K562 (cell line): ENCODE data around the gene GRK1. TPM values are rescaled to one million over a fixed set of nuclear protein-coding genes. Genes with fewer than 3 reads are reported as not detected.

Source experiments
- ATAC-seq: fragments of 200-7000 bp; cut with Tn5 transposase; 3 replicates; pipeline ENCODE4 v1.9.1; 2020; ENCODE audit warnings: moderate library complexity
- BruUV-seq: library from RNA; stranded (reverse); fragments of 400-500 nt; replicated peaks from 2 replicates; lab custom pipeline; 2021; lab: Mats Ljungman, UMichigan
- CTCF ChIA-PET: fragments of 300-600 bp; formaldehyde crosslinking; extraction: SDS; loops from one replicate; lab custom pipeline; 2021; ENCODE audit warnings: low intra/inter-chr PET ratio; lab: Yijun Ruan, JAX
- POLR2A ChIA-PET: fragments of 300-600, 350-650 bp; sonication (Branson Sonifier 250); formaldehyde crosslinking; extraction: SDS; loops from one replicate; lab custom pipeline; 2021; ENCODE audit warnings: antibody characterized with exemption, inconsistent platforms; lab: Yijun Ruan, JAX
- DNase-seq, 4 experiments: peaks; one replicate each; pipeline versions ENCODE4 v3.0.0 to v3.0.0-alpha.2; 2011 to 2018; ENCODE audit warnings: low spot score in 3 of 4, mixed read lengths in 3 of 4; ENCODE audit errors: extremely low read depth in 1 of 4
- FAIRE-seq: peaks from 2 replicates; lab custom pipeline; 2011; peaks lifted over from hg19 to GRCh38; lab: Jason Lieb, UNC
- H2AFZ ChIP-seq: 2 replicates; pipeline ENCODE4 v1.6.0; 2011; ENCODE audit warnings: low read depth, low read length, control low read depth, inconsistent platforms
- H3K27ac ChIP-seq: fragments of 200-600 bp; 3 replicates; pipeline ENCODE4 v1.8.0; 2011; ENCODE audit warnings: low read depth, mild to moderate bottlenecking, control low read depth, inconsistent platforms, low read length, moderate library complexity, mixed read lengths; ENCODE audit errors: extremely low read depth
- H3K27me3 ChIP-seq, 2 experiments: fragments of 300-600 bp in 1 of 2; 2 replicates in 1 of 2; 3 replicates in 1 of 2; pipeline versions ENCODE4 v1.6.0 to v1.8.0; 2011; ENCODE audit warnings: inconsistent platforms in 2 of 2, low read length in 2 of 2, mild to moderate bottlenecking in 1 of 2, mixed read lengths in 1 of 2, moderate library complexity in 1 of 2; ENCODE audit not compliant: control insufficient read depth in 2 of 2, insufficient read depth in 2 of 2
- H3K36me3 ChIP-seq: fragments of 300-600 bp; 3 replicates; pipeline ENCODE4 v1.8.0; 2011; ENCODE audit warnings: mild to moderate bottlenecking, low read length, inconsistent platforms; ENCODE audit not compliant: control insufficient read depth, insufficient read depth
- H3K4me1 ChIP-seq, 2 experiments: fragments of 200-600 bp in 1 of 2; replicated peaks in 1 of 2; 2 replicates in 1 of 2; 3 replicates in 1 of 2; pipeline versions ENCODE4 v1.5.1 to v1.8.0; 2011; ENCODE audit warnings: inconsistent platforms in 2 of 2, low read length in 2 of 2, mild to moderate bottlenecking in 1 of 2, mixed read lengths in 1 of 2, moderate library complexity in 1 of 2; ENCODE audit not compliant: control insufficient read depth in 2 of 2, insufficient read depth in 2 of 2
- H3K4me2 ChIP-seq: 2 replicates; pipeline ENCODE4 v1.6.1; 2011; ENCODE audit warnings: low read length, control low read depth, inconsistent platforms, mixed read lengths; ENCODE audit not compliant: insufficient read depth
- H3K4me3 ChIP-seq: fragments of 200-600 bp; sonication (generic), shearing (Covaris generic); 2 replicates; pipeline ENCODE4 v1.5.1; 2016; ENCODE audit warnings: control low read depth, inconsistent platforms
- H3K79me2 ChIP-seq: fragments of 200-600 bp; 3 replicates; pipeline ENCODE4 v1.8.0; 2011; ENCODE audit warnings: low read length, inconsistent platforms; ENCODE audit not compliant: control insufficient read depth, insufficient read depth
- H3K9ac ChIP-seq, 2 experiments: 2 replicates each; pipeline versions ENCODE4 v1.6.0 to v1.6.1; 2011; ENCODE audit warnings: low read depth in 2 of 2, low read length in 2 of 2, control low read depth in 1 of 2, inconsistent platforms in 1 of 2, mild to moderate bottlenecking in 1 of 2, mixed read lengths in 1 of 2; ENCODE audit not compliant: insufficient read depth in 1 of 2
- H3K9me1 ChIP-seq: one replicate; pipeline ENCODE4 v1.6.0; 2011; ENCODE audit warnings: inconsistent platforms, mild to moderate bottlenecking, low read length, moderate library complexity; ENCODE audit not compliant: control insufficient read depth, insufficient read depth
- H3K9me3 ChIP-seq: replicated peaks from 2 replicates; pipeline ENCODE4 v1.5.1; 2011; ENCODE audit warnings: low read depth, low read length, inconsistent platforms; ENCODE audit not compliant: control insufficient read depth, insufficient read depth
- H4K20me1 ChIP-seq: replicated peaks from 2 replicates; pipeline ENCODE4 v1.6.1; 2011; ENCODE audit warnings: low read length, inconsistent platforms, mixed read lengths; ENCODE audit not compliant: control insufficient read depth, insufficient read depth
- CEBPG ChIP-seq, 3 experiments: fragments of 200-800 bp in 1 of 3; sonication (Bioruptor generic) in 1 of 3; sonication (generic) in 1 of 3; formaldehyde crosslinking in 1 of 3; IDR thresholded peaks in 2 of 3; conservative IDR thresholded peaks in 1 of 3; 2 replicates each; pipeline versions ENCODE4 v1.6.1 to v1.8.0; 2016 to 2022; ENCODE audit warnings: missing compliant biosample characterization in 2 of 3, missing genetic modification characterization in 2 of 3, mild to moderate bottlenecking in 1 of 3, missing genetic modification reagents in 1 of 3
- DLX4 ChIP-seq: fragments of 250-450 bp; sonication (Bioruptor Pico); IDR thresholded peaks from 2 replicates; pipeline ENCODE4 v1.6.1; 2021; ENCODE audit warnings: mild to moderate bottlenecking
- GTF2E2 ChIP-seq: fragments of 200-800 bp; sonication (Bioruptor generic); IDR thresholded peaks from 2 replicates; pipeline ENCODE4 v1.6.1; 2016; ENCODE audit warnings: missing genetic modification characterization, missing compliant biosample characterization
- HMGN3 ChIP-seq: IDR thresholded peaks from 2 replicates; pipeline ENCODE4 v1.6.1; 2011; ENCODE audit warnings: borderline replicate concordance, low read depth, mild to moderate bottlenecking, mixed read lengths, low read length; ENCODE audit not compliant: insufficient read length; ENCODE audit errors: extremely low read depth
- LEF1 ChIP-seq: fragments of 450-650 bp; IDR thresholded peaks from 2 replicates; pipeline ENCODE4 v1.6.1; 2016; ENCODE audit warnings: mild to moderate bottlenecking
- MEF2A ChIP-seq: IDR thresholded peaks from 2 replicates; pipeline ENCODE4 v1.6.1; 2011; ENCODE audit warnings: low read depth, mild to moderate bottlenecking, low read length, moderate library complexity; ENCODE audit not compliant: control insufficient read depth
- MEIS2 ChIP-seq: fragments of 450-650 bp; IDR thresholded peaks from 2 replicates; pipeline ENCODE4 v1.6.1; 2014; ENCODE audit warnings: mild to moderate bottlenecking; ENCODE audit not compliant: partially characterized antibody
- ZBTB17 ChIP-seq: fragments of 450-650 bp; formaldehyde crosslinking; IDR thresholded peaks from 2 replicates; pipeline ENCODE4 v1.4.0; 2020; ENCODE audit warnings: mild to moderate bottlenecking
- WGBS: fragments of 100-300 bp; shearing (Covaris generic); methylation state at CpG from one replicate; pipeline ENCODE4 v1.1.6; 2016; ENCODE audit warnings: low coverage, mixed read lengths; ENCODE audit not compliant: insufficient coverage; ENCODE audit errors: missing lambda C conversion rate; 5-methylcytosine and 5-hydroxymethylcytosine counted together
- in situ Hi-C: fragments of 300-500 bp; cut with MboI; formaldehyde crosslinking; loops from 4 replicates; pipeline ENCODE4 v1.15.0; 2018; ENCODE audit warnings: inconsistent platforms, mixed read lengths
- intact Hi-C: fragments of 100-400 bp; cut with micrococcal nuclease; formaldehyde crosslinking; loops from 2 replicates; pipeline ENCODE4 v1.14.2; 2022
- polyA plus RNA-seq, 8 experiments: library from polyadenylated mRNA; depleted of rRNA in 4 of 8; stranded (reverse) in 5 of 8; unstranded in 3 of 8; fragments of >200 nt; fragmentation: Nextera tagmentation in 2 of 8; fragmentation: Illumina TruSeq in 1 of 8; extraction: Ambion mirVana in 2 of 8; extraction: Trizol in 1 of 8; gene quantifications; 2 replicates each; pipeline versions ENCODE4 v1.2.1 to v1.2.3, GENCODE V29; 2011 to 2014; ENCODE audit warnings: inconsistent platforms in 1 of 8, missing spikeins in 1 of 8
- total RNA-seq, 7 experiments: library from RNA; depleted of rRNA in 6 of 7; stranded (reverse); fragments of >200 nt in 6 of 7; fragmentation: Illumina TruSeq in 2 of 7; extraction: Trizol in 2 of 7; gene quantifications; 2 replicates each; pipeline versions ENCODE4 v1.2.1 to v1.2.3, GENCODE V29; 2011 to 2021; ENCODE audit warnings: low replicate concordance in 1 of 7
- TF ChIP-seq, protein P1 (sequence below): sonication (generic); formaldehyde crosslinking; IDR thresholded peaks from 2 replicates; pipeline ENCODE4 v1.8.1; 2023; ENCODE audit warnings: missing genetic modification reagents, mild to moderate bottlenecking, borderline replicate concordance
- TF ChIP-seq, protein P2 (sequence below): sonication (generic); formaldehyde crosslinking; IDR thresholded peaks from 2 replicates; pipeline ENCODE4 v1.8.0; 2022; ENCODE audit warnings: missing genetic modification reagents, mild to moderate bottlenecking, moderate library complexity, borderline replicate concordance
- TF ChIP-seq, protein P3 (sequence below): sonication (generic); formaldehyde crosslinking; IDR thresholded peaks from 2 replicates; pipeline ENCODE4 v1.8.0; 2022; ENCODE audit warnings: mild to moderate bottlenecking, low read depth, missing genetic modification reagents

Gene GRK1
- total and polyA plus RNA-seq, 9 of the 15 experiments (the other 6 are each of a cell fraction or from before 2014, with no cell fraction given): 0.09 TPM; not detected in 8

DNA sequence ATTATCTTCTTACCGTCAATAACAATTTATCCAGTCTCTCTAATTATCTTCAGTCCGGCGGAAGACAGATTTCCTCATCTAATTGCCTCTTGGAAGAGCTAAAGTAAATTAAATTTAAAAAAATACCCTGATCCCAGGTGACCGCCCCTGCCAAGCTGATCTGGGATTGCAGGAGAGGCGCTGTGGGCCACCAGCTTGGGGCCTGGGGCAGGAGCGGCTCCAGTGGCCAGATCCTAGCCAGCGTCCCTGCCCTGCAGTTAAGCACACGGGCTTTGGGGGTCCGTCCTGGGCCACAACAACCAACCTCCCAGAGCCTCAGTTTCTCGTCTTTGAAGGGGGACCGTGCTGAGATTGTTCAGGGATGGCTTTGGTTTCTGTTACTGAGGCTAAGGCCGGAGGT lies 79.7 kb downstream of the GRK1 start (continued):
- TF ChIP-seq ZBTB17 (CRISPR knock-in tag) (no peak), LEF1 (no peak), GTF2E2 (no peak)
- TF ChIP-seq, protein P1, sequence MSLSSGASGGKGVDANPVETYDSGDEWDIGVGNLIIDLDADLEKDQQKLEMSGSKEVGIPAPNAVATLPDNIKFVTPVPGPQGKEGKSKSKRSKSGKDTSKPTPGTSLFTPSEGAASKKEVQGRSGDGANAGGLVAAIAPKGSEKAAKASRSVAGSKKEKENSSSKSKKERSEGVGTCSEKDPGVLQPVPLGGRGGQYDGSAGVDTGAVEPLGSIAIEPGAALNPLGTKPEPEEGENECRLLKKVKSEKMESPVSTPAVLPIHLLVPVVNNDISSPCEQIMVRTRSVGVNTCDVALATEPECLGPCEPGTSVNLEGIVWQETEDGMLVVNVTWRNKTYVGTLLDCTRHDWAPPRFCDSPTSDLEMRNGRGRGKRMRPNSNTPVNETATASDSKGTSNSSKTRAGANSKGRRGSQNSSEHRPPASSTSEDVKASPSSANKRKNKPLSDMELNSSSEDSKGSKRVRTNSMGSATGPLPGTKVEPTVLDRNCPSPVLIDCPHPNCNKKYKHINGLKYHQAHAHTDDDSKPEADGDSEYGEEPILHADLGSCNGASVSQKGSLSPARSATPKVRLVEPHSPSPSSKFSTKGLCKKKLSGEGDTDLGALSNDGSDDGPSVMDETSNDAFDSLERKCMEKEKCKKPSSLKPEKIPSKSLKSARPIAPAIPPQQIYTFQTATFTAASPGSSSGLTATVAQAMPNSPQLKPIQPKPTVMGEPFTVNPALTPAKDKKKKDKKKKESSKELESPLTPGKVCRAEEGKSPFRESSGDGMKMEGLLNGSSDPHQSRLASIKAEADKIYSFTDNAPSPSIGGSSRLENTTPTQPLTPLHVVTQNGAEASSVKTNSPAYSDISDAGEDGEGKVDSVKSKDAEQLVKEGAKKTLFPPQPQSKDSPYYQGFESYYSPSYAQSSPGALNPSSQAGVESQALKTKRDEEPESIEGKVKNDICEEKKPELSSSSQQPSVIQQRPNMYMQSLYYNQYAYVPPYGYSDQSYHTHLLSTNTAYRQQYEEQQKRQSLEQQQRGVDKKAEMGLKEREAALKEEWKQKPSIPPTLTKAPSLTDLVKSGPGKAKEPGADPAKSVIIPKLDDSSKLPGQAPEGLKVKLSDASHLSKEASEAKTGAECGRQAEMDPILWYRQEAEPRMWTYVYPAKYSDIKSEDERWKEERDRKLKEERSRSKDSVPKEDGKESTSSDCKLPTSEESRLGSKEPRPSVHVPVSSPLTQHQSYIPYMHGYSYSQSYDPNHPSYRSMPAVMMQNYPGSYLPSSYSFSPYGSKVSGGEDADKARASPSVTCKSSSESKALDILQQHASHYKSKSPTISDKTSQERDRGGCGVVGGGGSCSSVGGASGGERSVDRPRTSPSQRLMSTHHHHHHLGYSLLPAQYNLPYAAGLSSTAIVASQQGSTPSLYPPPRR (CRISPR knock-in tag): no peak

DNA sequence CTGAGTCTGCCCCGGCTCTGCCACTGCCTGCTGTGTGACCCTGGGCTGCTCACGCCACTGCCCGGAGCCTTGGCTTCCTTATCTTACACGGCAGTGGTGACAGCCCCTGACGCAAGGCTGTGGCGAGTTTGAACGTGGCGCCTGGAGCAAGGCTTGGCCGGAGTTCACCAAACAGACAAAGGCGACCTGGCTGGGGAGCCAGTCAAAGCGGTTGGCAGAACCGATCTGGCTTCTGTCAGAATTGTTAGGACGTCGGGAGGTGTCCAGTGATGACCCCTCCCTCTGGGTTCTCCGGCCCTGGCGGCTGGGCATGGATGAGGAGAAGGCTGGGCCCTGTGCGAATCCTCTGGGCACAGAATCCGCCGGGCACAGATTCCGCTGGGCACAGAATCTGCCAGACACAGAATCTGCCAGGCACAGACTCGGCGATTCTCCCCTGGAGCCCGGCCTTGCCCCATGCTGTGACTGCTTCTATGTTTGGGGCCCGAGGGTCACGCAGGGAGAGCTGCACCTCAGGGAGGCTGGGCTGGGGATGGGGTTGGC lies 80.3 kb downstream of the GRK1 start:
- H3K9ac ChIP-seq: peak overlapping the region in 1 of 2 experiments; percentile 20; a peak in 1 of 4 replicates
- no peaks in the 10 kb centered on the region for H3K79me2 ChIP-seq
- peaks cover 4 to 33% of the 10 kb centered on the region in 2 experiments; a peak in 4 of 5 replicates for H3K4me1 ChIP-seq
- ChIA-PET CTCF (interaction anchor here (0.6 kb wide), 1 partner anchor 309 kb away, joined by 3 read pairs; no protein-coding TSS in a partner anchor), POLR2A (interaction anchor here (0.6 to 1.2 kb wide), 2 partner anchors 9 to 590 kb away, joined by 3 to 4 read pairs; no protein-coding TSS in a partner anchor)
- H4K20me1 ChIP-seq: peaks cover 7% of the 10 kb centered on the region; the same call in 1 of the 2 replicates
- no TSS peak for BruUV-seq
- no peaks in the 10 kb centered on the region for H3K9me1 ChIP-seq
- H2AFZ ChIP-seq: no peak overlapping the region
- no peak for FAIRE-seq
- 11% methylated on average over 17 of the region's 25 CpGs for WGBS
- in situ Hi-C loops: no loop called here
- H3K36me3 ChIP-seq: no peaks in the 10 kb centered on the region
- no peak for DNase-seq
- H3K9me3 ChIP-seq: no peaks in the 10 kb centered on the region; the same call in 1 of the 2 replicates
- ATAC-seq: peak; percentile 53
- intact Hi-C loops: no loop called here
- H3K27me3 ChIP-seq: peaks cover 7 to 75% of the 10 kb centered on the region in 2 experiments
- H3K4me3 ChIP-seq: no peak overlapping the region
- H3K4me2 ChIP-seq: peak overlapping the region; percentile 14; the same call in 1 of the 2 replicates
- no peak overlapping the region for H3K27ac ChIP-seq
- TF ChIP-seq DLX4 (CRISPR knock-in tag) (no peak), MEIS2 (peak; percentile 14), HMGN3 (no peak), CEBPG (CRISPR knock-in tag; IDR thresholded peaks at IDR 0.05) (no peak), CEBPG (tag; conservative IDR thresholded peaks at IDR 0.05 in 1 of 2, IDR thresholded peaks at IDR 0.05 in 1 of 2) (0 out of 4 replicates have a peak, but pooled peaks of 1 of the 2 experiments have one; percentile 12), MEF2A (no peak)
- TF ChIP-seq, protein P2, sequence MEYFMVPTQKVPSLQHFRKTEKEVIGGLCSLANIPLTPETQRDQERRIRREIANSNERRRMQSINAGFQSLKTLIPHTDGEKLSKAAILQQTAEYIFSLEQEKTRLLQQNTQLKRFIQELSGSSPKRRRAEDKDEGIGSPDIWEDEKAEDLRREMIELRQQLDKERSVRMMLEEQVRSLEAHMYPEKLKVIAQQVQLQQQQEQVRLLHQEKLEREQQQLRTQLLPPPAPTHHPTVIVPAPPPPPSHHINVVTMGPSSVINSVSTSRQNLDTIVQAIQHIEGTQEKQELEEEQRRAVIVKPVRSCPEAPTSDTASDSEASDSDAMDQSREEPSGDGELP (CRISPR knock-in tag): no peak
- TF ChIP-seq, protein P3, sequence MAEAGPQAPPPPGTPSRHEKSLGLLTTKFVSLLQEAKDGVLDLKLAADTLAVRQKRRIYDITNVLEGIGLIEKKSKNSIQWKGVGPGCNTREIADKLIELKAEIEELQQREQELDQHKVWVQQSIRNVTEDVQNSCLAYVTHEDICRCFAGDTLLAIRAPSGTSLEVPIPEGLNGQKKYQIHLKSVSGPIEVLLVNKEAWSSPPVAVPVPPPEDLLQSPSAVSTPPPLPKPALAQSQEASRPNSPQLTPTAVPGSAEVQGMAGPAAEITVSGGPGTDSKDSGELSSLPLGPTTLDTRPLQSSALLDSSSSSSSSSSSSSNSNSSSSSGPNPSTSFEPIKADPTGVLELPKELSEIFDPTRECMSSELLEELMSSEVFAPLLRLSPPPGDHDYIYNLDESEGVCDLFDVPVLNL: 0 out of 2 replicates have a peak, but pooled peaks have one; percentile 29
